ENCODE measurements around the gene MAIP1.
"Not testable (repeated sequence)": the region's sequence is repeated elsewhere in the genome, so short reads cannot be mapped to it uniquely, and the experiment has no call there.

The MAIP1 gene

GRCh38 chr2:199955339-199956061 lies at the start of gene MAIP1, which contains the start of gene TYW5:
TSS of gene MAIP1 (plus strand) at chr2:199955582. CDS start at chr2:199955799, 217 bp downstream.
TSS of gene TYW5 (minus strand) at chr2:199955491. CDS start at chr2:199955470, 21 bp downstream.
- DNase-seq: peak; percentile 86

- no peak for DNase-seq
Measured at GRCh38 chr2:199907008-199907714, 48.2 kb upstream of the MAIP1 start.

GRCh38 chr2:199910338-199911051 lies 44.9 kb upstream of the MAIP1 start:
- DNase-seq: no peak

GRCh38 chr2:199911052-199911876 lies 44.1 kb upstream of the MAIP1 start, which contains the start of gene C2orf69:
TSS of gene C2orf69 (plus strand) at chr2:199911293. CDS start at chr2:199911439, 146 bp downstream.
- DNase-seq: peak; percentile 97

- DNase-seq: no peak
Measured at GRCh38 chr2:199911877-199912161, 43.6 kb upstream of the MAIP1 start.

- DNase-seq: not testable (repeated sequence)
Measured at GRCh38 chr2:199912553-199913114, 42.7 kb upstream of the MAIP1 start.

GRCh38 chr2:199914372-199914958 lies 40.9 kb upstream of the MAIP1 start:
- no peak for DNase-seq

GRCh38 chr2:199916980-199917379 lies 38.4 kb upstream of the MAIP1 start:
- no peak for DNase-seq

- DNase-seq: no peak
Measured at GRCh38 chr2:199922856-199923255, 32.5 kb upstream of the MAIP1 start.

- no peak for DNase-seq
Measured at GRCh38 chr2:199923924-199924323, 31.5 kb upstream of the MAIP1 start.

- DNase-seq: no peak
Measured at GRCh38 chr2:199926806-199927205, 28.6 kb upstream of the MAIP1 start.

- no peak for DNase-seq
Measured at GRCh38 chr2:199928226-199928625, 27.2 kb upstream of the MAIP1 start.

- DNase-seq: no peak
Measured at GRCh38 chr2:199928626-199929025, 26.8 kb upstream of the MAIP1 start.

- no peak for DNase-seq
Measured at GRCh38 chr2:199929262-199929661, 26.1 kb upstream of the MAIP1 start.

- no peak for DNase-seq
Measured at GRCh38 chr2:199932312-199932855, 23.0 kb upstream of the MAIP1 start.

- DNase-seq: no peak
Measured at GRCh38 chr2:199933466-199933865, 21.9 kb upstream of the MAIP1 start.

GRCh38 chr2:199936554-199936953 lies 18.8 kb upstream of the MAIP1 start:
- no peak for DNase-seq

GRCh38 chr2:199940373-199940772 lies 15.0 kb upstream of the MAIP1 start:
- DNase-seq: peak; percentile 26

- DNase-seq: no peak
Measured at GRCh38 chr2:199943373-199943772, 12.0 kb upstream of the MAIP1 start.

GRCh38 chr2:199946196-199946595 lies 9.2 kb upstream of the MAIP1 start:
- DNase-seq: no peak

GRCh38 chr2:199946836-199947235 lies 8.5 kb upstream of the MAIP1 start:
- no peak for DNase-seq

- no peak for DNase-seq
Measured at GRCh38 chr2:199950396-199950795, 5.0 kb upstream of the MAIP1 start.
